Measurements from ENCODE around the gene FBXW7. TPM values are rescaled to one million over a fixed set of nuclear protein-coding genes. Genes with fewer than 3 reads are reported as not detected.

FBXW7 gene
- total RNA-seq, 1 experiment from 2014 or later, result 23.0 TPM

- H3K9me3 ChIP-seq (ENCODE audit: control insufficient read depth in 1 of 2, insufficient read depth in 1 of 2, low read depth in 1 of 2, low read length in 2 of 2), result peaks cover 3 to 4% of the 10 kb centered on the region in 2 experiments; a peak in 2 of 4 replicates
- peak overlapping the region; percentile 95 for H3K4me2 ChIP-seq (ENCODE audit: low read length)
- intact Hi-C loops (cut with micrococcal nuclease), result no loop called here
- peak overlapping the region; percentile 97 for H3K9ac ChIP-seq (ENCODE audit: low read length)
- H2AFZ ChIP-seq (ENCODE audit: low read depth, low read length, poor library complexity, severe bottlenecking), result no peak overlapping the region
- H4K20me1 ChIP-seq (ENCODE audit: insufficient read depth), result peaks cover 6% of the 10 kb centered on the region; the same call in 1 of the 2 replicates
- no peak for ATAC-seq
- H3K4me3 ChIP-seq (replicated peaks in 1 of 2; ENCODE audit: low read depth in 1 of 2, low read length in 2 of 2), result peak overlapping the region; percentile 83 to 92
- DNase-seq (ENCODE audit: low read depth, low spot score), result no peak
- ChIA-PET RAD21 (ENCODE audit: low non-redundant PET in 1 of 2, low total read pairs in 2 of 2, uncharacterized antibody in 2 of 2, unreplicated experiment in 2 of 2) (no interaction called here), POLR2A (interaction anchor here (2.1 kb wide), 1 partner anchor 8 kb away, joined by 9 read pairs; no protein-coding TSS in a partner anchor), CTCF (no interaction called here)
- H3K9me2 ChIP-seq (ENCODE audit: insufficient read depth), result no peaks in the 10 kb centered on the region
- H3K27ac ChIP-seq (ENCODE audit: low read depth, low read length), result no peak overlapping the region; the same call in 1 of the 2 replicates
- H3K36me3 ChIP-seq (ENCODE audit: control insufficient read depth in 1 of 2, insufficient read depth in 2 of 2, low read length in 2 of 2), result peaks cover 0 to 14% of the 10 kb centered on the region in 2 experiments; a peak in 2 of 4 replicates
- TF ChIP-seq FOSL1 (IDR thresholded peaks at IDR 0.05; ENCODE audit: low read depth), result no peak
- no peak for TF ChIP-seq EGR1 (IDR thresholded peaks at IDR 0.05; ENCODE audit: low read depth)
- no peak for TF ChIP-seq YY1 (IDR thresholded peaks at IDR 0.05; ENCODE audit: extremely low read depth, insufficient replicate concordance, low read depth, low read length)
- no peak for TF ChIP-seq EZH2phosphoT487 (IDR thresholded peaks at IDR 0.05; ENCODE audit: borderline replicate concordance)
- no peak for TF ChIP-seq POLR2AphosphoS5 (IDR thresholded peaks at IDR 0.05; ENCODE audit: low read depth, low read length)
- TF ChIP-seq ZBTB33 (IDR thresholded peaks at IDR 0.05; ENCODE audit: extremely low read depth, insufficient replicate concordance, low read length), result no peak
- TF ChIP-seq SP1 (IDR thresholded peaks at IDR 0.05; ENCODE audit: low read depth), result no peak
- no peak for TF ChIP-seq ZNF274 (IDR thresholded peaks at IDR 0.05; ENCODE audit: low read depth, low read length)
- H3K79me2 ChIP-seq (ENCODE audit: insufficient read depth, low read length), result peaks cover 94% of the 10 kb centered on the region
- TSS peak; percentile 63 for BruUV-seq (replicated peaks)
- peaks cover 14 to 17% of the 10 kb centered on the region in 2 experiments; a peak in 3 of 4 replicates for H3K4me1 ChIP-seq (ENCODE audit: control insufficient read depth in 1 of 2, insufficient read depth in 2 of 2, low read length in 2 of 2)
- no peaks in the 10 kb centered on the region for H3K27me3 ChIP-seq (ENCODE audit: insufficient read depth, low read length)
Measured at GRCh38 chr4:152534541-152535359, 1.1 kb downstream of the FBXW7 start.

Data from HCT116 (cell line).